ENCODE data around the gene CD247.

- TF ChIP-seq, protein P1, sequence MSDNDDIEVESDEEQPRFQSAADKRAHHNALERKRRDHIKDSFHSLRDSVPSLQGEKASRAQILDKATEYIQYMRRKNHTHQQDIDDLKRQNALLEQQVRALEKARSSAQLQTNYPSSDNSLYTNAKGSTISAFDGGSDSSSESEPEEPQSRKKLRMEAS (IDR thresholded peaks at IDR 0.05; ENCODE audit: low read depth, low read length): no peak
- TF ChIP-seq, protein P2, sequence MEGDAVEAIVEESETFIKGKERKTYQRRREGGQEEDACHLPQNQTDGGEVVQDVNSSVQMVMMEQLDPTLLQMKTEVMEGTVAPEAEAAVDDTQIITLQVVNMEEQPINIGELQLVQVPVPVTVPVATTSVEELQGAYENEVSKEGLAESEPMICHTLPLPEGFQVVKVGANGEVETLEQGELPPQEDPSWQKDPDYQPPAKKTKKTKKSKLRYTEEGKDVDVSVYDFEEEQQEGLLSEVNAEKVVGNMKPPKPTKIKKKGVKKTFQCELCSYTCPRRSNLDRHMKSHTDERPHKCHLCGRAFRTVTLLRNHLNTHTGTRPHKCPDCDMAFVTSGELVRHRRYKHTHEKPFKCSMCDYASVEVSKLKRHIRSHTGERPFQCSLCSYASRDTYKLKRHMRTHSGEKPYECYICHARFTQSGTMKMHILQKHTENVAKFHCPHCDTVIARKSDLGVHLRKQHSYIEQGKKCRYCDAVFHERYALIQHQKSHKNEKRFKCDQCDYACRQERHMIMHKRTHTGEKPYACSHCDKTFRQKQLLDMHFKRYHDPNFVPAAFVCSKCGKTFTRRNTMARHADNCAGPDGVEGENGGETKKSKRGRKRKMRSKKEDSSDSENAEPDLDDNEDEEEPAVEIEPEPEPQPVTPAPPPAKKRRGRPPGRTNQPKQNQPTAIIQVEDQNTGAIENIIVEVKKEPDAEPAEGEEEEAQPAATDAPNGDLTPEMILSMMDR (IDR thresholded peaks at IDR 0.05; ENCODE audit: low read depth, low read length): no peak
These were observed 42.3 kb downstream of the CD247 start for GRCh38 chr1:167476061-167476460.

Measured in NB4 (cell line).